GM19239 (cell line): Measurements from ENCODE around the gene PHB1.
"Not testable (repeated sequence)": the region's sequence is repeated elsewhere in the genome, so short reads cannot be mapped to it uniquely, and the experiment has no call there.

Experiments
- DNase-seq: peaks from one replicate; pipeline ENCODE4 v3.0.0; 2011; ENCODE audit warnings: low spot score; ENCODE audit not compliant: insufficient read length
- FAIRE-seq: peaks from 2 replicates; lab custom pipeline; 2011; peaks lifted over from hg19 to GRCh38; lab: Jason Lieb, UNC

The PHB1 gene

DNA sequence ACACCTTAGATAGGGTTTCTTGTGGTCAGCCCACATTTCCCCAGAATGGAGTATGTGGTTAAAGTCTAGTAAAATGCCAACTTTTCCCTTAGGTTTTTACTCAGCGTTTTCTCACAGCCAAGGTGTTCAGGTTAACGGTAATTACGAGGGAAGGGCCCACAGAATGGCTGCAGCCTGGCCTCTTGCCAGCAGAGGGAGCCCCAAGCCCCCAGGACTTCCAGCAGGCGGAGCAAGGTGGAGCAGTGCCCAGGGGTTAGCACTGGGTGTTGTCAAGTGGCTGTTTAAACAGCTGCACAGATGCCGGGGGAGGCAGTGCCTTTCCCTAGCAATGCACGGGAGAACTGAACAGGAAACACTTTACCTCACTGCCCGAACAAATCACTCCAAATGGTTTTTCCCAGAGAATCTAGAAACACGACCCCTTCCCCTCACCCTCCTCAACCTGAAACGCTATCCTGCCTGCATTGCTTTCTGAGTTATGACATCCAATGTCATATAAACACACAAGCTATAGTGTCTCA is 6.6 kb downstream of the PHB1 start:
- peak; percentile 74 for DNase-seq
- FAIRE-seq: peak; percentile 78

DNA sequence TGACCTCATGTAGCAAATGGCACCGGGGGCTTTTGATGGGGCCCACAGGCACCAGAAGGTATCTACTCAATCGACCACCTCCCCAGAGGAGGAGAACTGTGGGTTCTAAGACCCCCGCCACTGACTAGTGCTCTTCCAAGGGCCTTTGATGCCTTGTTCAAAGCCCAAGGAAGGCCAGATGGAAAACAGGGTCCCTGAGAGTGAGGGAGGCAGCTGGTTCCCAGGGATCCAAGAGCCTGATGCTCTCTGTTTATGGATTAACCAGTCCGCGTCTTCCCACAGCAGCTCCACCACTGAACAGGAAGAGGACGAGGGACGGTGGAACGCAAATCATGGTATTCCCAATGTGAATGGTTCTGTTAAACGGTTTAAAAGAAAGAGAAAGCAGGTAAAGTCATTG is 7.6 kb downstream of the PHB1 start:
- DNase-seq (no peak), FAIRE-seq (no peak)

DNA sequence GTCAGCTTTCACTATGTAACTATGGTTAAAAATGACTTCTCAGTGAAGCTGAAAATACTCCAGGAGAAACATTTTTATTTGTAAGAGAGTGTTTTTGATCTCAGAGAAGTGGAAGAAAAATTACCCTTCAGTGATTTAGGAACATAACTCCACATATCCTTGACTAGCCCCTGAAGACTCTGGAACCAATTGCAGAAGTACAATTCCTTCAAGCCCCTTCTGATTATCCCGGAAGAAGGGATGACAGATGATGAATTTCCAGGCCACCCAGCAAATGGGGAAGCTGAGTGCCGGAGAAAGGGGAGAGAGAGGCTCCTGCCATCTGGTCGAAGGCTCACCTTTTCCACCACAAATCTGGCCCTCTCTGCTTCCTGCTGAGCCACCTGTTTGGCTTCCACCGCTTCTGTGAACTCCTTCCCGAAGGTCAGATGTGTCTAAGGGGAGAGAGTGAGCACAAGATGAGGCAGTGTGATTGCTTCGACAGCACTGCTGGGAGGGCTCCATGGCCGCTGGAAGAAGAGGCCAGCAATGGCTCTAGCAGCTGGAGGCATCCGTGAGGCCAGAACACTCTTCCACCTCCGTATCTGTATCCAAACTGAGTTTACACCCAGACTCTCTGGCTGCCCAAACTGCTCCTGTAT is 8.1 kb downstream of the PHB1 start:
- DNase-seq: no peak
- FAIRE-seq: no peak

DNA sequence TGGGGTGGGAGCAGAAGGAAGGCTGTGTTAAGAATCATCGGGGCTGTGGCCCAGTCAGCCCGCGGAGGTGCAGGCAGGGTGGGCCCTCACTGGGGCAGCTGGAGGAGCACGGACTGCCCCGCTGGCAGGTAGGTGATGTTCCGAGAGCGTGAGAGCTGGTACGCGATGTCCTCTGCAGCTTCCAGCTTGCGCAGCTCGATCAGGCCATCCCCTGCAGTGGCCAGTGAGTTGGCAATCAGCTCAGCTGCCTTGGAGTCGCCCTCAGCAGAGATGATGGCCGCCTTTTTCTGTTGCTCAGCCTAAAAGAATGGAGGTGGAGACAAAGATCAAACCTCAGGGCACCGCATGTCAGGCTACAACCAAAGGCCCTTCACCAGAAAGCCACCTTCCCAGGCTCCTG is 9.8 kb downstream of the PHB1 start:
- FAIRE-seq (no peak), DNase-seq (no peak)

DNA sequence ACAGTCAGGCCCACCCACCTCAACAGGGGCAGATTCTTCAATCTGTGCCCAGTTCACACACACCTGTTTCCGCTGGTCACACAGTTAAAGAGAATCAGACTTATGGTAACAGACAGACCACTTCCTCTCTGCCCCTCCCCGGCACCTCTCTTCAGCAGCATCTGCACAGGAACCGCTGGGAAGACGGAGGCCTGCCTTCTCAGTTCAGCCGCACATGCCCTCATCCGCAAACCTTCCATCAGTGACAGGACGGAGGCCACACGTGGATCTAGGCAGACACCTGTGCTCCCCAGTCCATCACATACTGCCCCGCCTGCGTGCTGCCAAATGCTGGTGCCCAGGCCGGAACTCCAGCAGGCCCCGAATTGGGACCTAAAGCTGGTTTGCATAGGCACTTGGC is 10.3 kb downstream of the PHB1 start:
- FAIRE-seq: no peak
- no peak for DNase-seq

DNA sequence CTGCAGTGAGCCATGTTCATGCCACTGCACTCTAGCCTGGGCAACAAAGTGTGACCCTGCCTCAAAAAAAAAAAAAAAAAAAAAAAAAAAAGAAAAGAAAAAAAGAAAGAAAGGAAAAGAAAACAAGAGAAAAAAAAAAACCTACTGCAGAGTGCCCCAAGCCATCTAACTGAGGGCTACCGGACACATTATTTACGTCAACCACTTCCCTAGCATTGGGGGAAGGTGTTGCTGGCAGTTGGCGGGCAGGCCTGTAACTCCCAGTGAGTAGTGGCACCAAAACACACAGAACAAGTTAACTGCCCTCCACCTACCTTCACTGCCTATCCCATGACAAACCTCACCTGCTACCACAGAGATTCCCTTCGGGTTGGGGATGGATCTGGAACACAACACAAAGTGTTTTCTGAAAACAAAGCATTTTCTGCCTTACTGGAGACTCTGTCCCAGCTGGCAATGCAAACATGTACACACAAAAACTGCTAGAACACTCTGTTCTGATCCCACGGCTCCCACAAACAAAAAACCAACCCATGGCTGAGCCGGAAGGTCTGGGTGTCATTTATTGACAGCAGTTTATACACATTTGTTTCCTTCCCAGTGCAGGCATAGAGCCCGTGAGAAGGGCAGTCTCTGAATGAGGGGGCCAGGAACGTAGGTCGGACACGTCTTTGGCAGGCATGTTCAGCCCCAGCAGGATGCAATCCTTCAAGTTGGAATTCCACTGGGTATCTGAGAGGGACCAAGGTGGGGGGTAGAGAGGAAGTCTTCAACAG is 11.0 kb downstream of the PHB1 start:
- DNase-seq: no peak
- no peak for FAIRE-seq

DNA sequence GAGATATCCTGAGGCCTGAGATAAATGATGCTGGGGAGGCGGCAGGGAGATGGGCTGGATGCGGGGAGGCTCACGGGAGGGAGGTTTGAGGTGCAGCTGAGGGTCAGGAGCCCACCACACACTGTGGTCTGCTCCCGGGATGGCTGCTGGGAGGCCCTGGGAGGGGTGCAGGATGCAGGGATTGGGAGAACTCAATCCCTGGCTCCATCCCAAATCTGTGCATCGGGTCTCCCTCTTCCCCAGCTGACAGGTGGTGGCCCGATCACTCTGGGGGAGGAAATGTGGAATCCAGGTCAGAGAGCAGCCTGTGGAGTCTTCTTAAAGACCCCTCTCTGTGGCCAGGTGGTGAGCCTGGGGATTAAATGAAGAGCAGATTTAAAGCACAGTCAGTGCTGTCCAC is 12.0 kb downstream of the PHB1 start:
- DNase-seq: no peak
- no peak for FAIRE-seq

DNA sequence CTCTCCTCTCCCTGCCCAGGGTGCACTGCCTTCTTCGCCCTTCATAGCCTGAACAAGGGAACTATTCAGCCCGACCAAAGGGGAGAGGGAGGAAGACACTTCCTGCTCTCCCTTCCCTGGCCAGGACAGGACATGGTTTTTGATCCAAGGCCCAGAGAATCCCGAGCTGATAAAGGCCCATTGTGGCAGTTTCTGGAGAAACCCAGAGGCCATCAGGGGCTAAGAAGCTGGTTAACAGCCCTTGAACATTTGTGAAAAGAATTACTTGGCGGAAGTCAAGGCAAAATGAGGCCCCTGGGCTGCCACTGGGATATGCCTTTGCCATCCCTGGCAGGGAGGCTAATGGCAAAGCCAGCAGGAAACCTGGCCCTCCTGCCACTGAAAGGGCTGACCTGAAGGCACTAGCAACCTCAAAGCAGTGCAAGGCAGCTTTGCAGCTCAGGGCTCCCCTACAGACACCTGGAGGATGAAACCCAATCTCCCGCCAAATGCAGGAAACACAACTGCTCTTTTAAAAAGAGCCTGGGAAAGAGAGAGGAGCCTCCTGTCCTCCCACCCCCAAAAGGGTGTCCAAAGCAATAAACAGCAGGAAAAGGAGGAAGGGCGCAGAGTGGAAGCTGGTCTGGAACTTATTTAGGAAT is 12.6 kb downstream of the PHB1 start:
- DNase-seq (no peak), FAIRE-seq (no peak)

DNA sequence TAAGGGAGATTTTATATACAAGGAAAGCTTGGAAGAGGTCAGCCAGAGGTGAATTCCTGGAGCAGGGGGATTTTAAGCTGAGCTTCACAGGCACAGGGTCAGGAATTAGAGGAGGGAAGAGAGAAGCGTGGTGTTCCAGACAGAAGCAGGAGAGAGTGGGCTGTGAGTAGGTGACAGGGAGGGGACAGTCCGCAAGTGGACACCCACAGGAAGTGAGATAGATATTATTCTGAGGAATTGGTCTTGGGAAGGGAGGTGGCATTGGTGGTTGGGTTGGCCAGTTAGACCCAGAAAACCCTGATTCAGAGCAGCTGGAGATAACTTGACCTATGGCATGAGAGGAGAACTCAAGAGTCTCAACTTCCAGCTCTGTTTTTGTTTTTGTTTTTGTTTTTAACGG is 14.7 kb downstream of the PHB1 start:
- DNase-seq (no peak), FAIRE-seq (no peak)

DNA sequence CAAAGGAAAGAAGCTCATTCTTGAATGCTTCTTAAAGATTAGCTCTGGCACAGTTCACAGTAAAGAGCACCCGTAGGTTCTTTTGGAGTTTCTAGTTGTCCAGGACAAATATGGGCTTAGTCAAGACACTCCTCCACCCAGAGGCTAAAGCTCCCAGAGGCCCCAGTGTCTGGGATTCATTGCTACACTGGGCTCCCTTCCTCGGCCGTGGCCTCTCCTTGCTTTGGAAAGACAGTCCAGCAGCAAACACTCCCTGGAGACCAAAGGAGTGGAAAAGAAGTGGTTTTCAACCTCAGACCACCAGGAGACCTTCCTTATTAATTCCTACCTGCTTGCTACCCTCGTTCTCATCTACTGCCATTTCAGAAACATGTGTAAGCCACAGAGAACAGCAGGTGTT is 17.1 kb downstream of the PHB1 start:
- no peak for FAIRE-seq
- no peak for DNase-seq

DNA sequence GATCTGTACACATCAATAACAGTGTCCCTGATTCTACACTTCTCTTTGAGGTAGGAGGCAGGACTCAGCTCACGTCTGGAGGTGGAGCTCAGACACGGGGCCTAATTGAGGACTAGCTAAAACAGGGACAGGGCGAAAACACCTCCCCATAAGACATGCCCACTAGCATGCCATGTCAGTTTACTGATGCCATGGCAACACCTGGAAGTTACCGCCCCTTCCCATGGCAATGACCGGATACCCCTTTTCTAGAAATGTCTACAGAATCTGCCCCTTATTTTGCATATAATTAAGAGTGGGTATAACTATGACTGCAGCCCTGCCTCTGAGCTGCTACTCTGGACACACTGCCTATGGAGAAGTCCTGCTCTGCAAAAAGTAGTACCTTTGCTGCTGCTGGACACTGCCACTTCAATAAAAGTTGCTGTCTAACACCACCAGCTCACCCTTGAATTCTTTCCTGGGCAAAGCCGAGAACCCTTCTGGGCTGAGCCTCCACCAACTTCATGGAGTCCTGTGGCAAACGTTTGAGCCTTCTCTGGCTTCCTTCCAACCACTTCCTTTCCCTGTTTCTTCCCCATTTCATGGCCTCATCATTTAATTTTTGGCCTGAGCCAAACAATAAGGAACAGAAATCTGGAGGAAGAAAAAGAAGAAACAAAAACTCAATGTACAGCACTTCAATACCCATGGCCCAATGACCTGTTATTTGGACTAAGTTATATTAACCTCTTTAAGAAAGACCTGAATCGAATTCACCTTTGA is 21.0 kb downstream of the PHB1 start:
- DNase-seq (no peak), FAIRE-seq (no peak)

DNA sequence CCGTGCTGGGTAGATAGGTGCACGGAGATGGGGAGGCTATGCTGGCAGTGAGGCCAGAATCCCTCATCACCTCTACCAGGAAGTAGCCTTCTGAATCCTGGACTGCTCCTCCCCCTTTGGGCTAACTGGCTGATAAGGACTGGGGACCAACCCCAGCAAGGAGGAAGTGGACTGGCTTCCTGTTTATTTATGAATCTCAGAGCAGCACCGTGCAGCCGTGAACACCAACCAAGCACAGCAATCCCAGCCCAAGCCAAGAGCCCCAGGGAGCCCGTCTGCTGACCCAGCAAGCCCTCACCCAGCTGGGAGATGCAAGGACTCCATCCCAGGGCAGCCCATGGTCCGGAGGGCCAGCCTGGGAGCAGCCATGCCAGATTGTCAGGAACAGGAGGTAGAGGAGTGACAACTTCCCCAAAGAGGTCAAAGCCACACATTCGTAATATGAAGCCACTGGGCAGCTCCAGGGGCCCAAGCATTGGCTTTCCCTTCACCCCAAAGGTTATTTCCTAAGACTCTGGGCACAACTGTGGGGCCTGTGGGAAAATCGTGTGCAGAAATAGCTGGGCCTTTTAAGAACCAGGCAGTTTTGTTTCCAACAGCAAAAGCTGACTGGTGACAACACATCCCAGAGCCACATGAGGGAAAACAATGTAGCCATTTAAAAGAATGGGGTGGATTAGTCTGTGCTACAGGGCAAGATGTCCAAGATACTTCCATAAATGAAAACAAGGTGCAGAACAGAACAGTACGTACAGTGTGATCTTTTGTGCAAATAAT is 23.9 kb downstream of the PHB1 start:
- peak; percentile 81 for FAIRE-seq
- peak; percentile 32 for DNase-seq

DNA sequence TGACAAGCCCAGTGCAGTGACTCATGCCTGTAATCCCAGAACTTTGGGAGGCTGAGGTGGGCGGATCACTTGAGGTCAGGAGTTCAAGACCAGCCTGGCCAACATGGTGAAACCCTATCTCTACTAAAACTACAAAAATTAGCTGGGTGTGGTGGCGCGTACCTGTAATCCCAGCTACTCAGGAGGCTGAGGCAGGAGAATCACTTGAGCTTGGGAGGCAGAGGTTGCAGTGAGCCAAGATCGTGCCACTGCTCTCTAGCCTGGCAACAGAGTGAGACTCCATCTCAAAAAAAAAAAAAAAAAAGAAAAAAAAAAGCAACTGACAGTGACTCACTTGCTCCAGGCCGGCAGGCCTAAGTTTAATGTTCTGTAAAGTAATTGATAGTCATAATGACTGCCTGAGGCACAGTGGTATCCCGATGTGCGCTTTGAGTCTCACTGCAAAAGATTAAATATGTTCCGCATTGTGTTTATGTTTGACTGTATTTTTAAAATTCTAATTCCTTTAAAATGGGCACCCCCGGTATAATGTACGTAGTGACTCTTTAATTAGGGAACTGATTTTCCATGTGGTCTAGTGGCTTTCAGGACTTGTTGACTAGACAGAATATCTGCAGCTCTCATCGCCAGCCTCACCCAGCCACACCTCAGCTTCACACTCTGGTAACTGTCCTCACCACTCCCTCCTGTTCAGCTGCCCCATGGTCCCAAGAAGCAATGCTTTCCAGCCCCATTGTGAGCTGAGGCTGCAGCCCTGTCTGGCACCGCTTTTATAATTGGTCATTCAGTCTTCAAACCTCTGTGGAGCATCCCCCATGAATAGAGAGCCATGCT is 25.0 kb downstream of the PHB1 start:
- FAIRE-seq, DNase-seq: not testable (repeated sequence)

DNA sequence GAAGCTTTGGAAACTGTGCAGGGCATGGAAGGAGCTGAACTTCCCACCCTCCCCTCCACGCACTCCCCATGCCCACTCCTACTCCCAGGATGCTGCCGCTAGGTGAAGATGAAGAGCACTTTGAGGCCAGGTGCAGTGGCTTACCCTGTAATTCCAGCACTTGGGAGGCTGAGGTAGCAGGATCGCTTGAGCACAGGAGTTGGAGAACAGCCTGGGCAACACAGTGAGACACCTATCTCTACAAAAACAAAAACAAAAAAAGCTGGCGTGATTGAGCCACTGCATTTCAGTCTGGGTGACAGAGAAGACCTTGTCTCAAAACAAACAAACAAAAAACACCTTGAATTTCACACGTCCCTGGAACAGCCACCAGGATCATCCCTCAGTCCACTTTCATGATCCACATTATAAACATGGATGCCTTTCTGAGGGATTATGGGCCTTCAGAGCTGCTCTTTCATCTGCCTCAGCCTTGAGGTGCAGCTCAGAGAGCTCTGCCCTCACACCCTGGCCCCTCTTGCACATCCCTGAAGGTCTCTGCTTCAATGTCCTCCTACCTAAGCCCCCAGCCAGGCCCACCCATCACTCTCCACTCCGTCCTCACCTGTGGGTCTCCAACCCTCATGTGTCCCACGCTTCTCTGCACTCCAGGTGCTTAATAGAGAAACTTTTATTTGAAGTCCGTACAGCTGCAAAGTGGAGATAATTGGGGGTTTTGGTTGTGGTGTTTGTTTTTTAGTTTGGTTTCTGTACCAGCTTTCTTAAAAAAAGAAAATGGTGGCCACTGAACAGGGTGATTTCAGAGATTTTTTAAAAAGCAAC is 25.8 kb downstream of the PHB1 start:
- peak; percentile 14 for FAIRE-seq
- DNase-seq: no peak

DNA sequence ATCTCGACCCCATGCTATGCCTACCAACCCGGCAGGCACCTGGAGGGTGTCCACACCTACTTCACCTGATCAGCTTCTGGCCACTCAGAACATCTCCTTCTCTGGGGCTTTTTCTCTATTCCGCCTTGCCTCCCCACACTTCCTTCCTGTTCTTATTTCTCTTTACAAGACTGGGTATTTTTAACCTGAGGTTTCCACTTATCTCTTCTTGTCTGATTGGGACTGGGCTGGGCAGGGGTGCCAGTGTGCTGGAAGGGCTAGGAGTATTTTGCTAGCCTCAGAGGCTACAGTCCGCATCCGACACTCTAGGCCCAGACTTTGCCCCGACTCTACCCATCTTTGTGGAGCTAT is 26.4 kb downstream of the PHB1 start:
- FAIRE-seq (peak; percentile 91), DNase-seq (no peak)

DNA sequence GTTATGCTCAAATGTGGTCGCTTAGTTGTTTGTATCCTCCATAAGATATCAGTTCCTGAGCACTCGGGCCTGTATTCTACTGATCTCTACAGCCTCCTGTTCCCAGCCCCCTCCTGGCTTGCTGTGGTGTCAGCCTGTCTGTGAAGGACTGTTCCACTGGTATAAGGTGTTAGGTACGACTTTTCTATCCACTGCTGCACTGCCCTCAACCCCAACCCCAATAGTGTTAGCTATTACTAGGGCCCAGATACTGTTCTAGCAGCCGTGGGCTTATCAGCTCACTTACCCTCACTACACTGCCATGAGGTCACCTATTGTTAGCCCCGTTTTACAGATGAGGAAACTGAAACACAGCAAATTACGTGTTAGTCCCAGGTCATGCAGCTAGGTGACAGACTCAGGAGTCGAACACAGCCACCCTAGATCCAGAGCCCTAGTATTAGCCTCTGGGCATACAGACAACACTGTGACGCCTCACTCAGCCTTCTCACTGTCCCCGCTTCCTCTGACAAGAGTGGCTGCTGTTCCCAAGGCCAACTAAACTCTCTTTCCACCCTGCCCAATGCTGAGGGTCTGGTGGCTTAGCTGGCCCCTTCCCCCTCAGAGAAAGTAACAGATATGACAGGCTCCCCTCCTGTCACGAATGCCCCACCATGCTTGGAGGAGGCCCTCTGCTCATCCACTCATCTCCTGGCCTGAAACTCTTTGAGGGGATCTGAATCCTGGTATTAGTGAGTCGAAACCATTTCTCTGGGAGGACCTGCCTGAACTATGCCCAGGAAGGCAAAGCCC is 27.0 kb downstream of the PHB1 start:
- FAIRE-seq: peak; percentile 73

DNA sequence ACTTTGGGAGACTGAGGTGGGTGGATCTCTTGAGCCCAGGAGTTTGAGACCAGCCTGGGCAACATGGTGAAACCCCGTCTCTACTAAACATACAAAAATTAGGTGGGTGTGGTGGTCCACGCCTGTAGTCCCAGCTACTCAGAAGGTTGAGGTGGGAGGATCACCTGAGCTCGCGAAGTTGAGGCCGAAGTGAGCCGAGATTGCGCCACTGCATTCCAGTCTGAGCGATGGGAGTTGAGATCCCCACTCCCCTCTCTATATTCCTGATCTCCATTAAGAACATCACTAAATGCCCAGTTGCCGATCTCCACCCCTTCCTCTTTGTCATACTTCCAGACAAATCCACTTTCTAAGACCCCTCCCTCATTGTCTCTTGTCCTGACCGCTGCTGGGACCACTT is 28.3 kb downstream of the PHB1 start:
- FAIRE-seq: no peak

More for the DNA sequence above, 27.0 kb downstream of the PHB1 start:
- DNase-seq: no peak

More for the DNA sequence above, 28.3 kb downstream of the PHB1 start:
- DNase-seq: no peak
